K562 (cell line): Measurements from ENCODE around the gene MYO1A. TPM values are rescaled to one million over a fixed set of nuclear protein-coding genes. Genes with fewer than 3 reads are reported as not detected.
A peak's percentile ranks its signal among the peaks of the same experiment; 100 is the strongest.

Experiments used
- CBX1 ChIP-seq: sonication (generic); IDR thresholded peaks from 2 replicates; pipeline ENCODE4 v1.6.1; 2016; ENCODE audit warnings: antibody characterized with exemption, low read depth, mild to moderate bottlenecking
- DPF2 ChIP-seq: fragments of 450-650 bp; IDR thresholded peaks from 2 replicates; pipeline ENCODE4 v1.6.1; 2016
- KLF1 ChIP-seq: fragments of 450-650 bp; IDR thresholded peaks from 2 replicates; pipeline ENCODE4 v1.6.1; 2016; ENCODE audit warnings: missing genetic modification characterization, missing compliant biosample characterization
- MCM2 ChIP-seq: fragments of 450-650 bp; IDR thresholded peaks from 2 replicates; pipeline ENCODE4 v1.6.1; 2017; ENCODE audit warnings: low read depth, mild to moderate bottlenecking
- NFATC3 ChIP-seq: fragments of 450-650 bp; IDR thresholded peaks from 2 replicates; pipeline ENCODE4 v1.6.1; 2017; ENCODE audit warnings: mild to moderate bottlenecking
- NR3C1 ChIP-seq: sonication (generic); formaldehyde crosslinking; IDR thresholded peaks from 2 replicates; pipeline ENCODE4 v1.8.1; 2022; ENCODE audit warnings: missing genetic modification reagents
- NUFIP1 ChIP-seq: fragments of 450-650 bp; IDR thresholded peaks from 2 replicates; pipeline ENCODE4 v1.6.1; 2018; ENCODE audit not compliant: partially characterized antibody
- RFX5 ChIP-seq: IDR thresholded peaks from 2 replicates; pipeline ENCODE4 v1.6.1; 2011; ENCODE audit warnings: low read depth, mild to moderate bottlenecking, improper control_type of control experiment, low read length
- ZSCAN32 ChIP-seq: fragments of 450-650 bp; formaldehyde crosslinking; IDR thresholded peaks from 2 replicates; pipeline ENCODE4 v1.4.0; 2020; ENCODE audit warnings: mild to moderate bottlenecking, moderate library complexity
- polyA plus RNA-seq, 8 experiments: library from polyadenylated mRNA; depleted of rRNA in 4 of 8; stranded (reverse) in 5 of 8; unstranded in 3 of 8; fragments of >200 nt; fragmentation: Nextera tagmentation in 2 of 8; fragmentation: Illumina TruSeq in 1 of 8; extraction: Ambion mirVana in 2 of 8; extraction: Trizol in 1 of 8; gene quantifications; 2 replicates each; pipeline versions ENCODE4 v1.2.1 to v1.2.3, GENCODE V29; 2011 to 2014; ENCODE audit warnings: inconsistent platforms in 1 of 8, missing spikeins in 1 of 8
- total RNA-seq, 7 experiments: library from RNA; depleted of rRNA in 6 of 7; stranded (reverse); fragments of >200 nt in 6 of 7; fragmentation: Illumina TruSeq in 2 of 7; extraction: Trizol in 2 of 7; gene quantifications; 2 replicates each; pipeline versions ENCODE4 v1.2.1 to v1.2.3, GENCODE V29; 2011 to 2021; ENCODE audit warnings: low replicate concordance in 1 of 7
- TF ChIP-seq, protein P1 (sequence below), 2 experiments: fragments of 450-650 bp in 1 of 2; sonication (generic) in 1 of 2; formaldehyde crosslinking in 1 of 2; IDR thresholded peaks; 2 replicates each; pipeline versions ENCODE4 v1.7.1 to v1.9.0; 2016 to 2022; ENCODE audit warnings: inconsistent platforms in 1 of 2, mild to moderate bottlenecking in 1 of 2, missing genetic modification reagents in 1 of 2
- TF ChIP-seq, protein P2 (sequence below): sonication (generic); formaldehyde crosslinking; IDR thresholded peaks from 2 replicates; pipeline ENCODE4 v1.8.1; 2023; ENCODE audit warnings: mild to moderate bottlenecking, missing genetic modification reagents
- TF ChIP-seq, protein P3 (sequence below): fragments of 250-450 bp; sonication (Bioruptor Pico); IDR thresholded peaks from 2 replicates; pipeline ENCODE4 v1.5.0; 2022; ENCODE audit warnings: mild to moderate bottlenecking
- TF ChIP-seq, protein P4 (sequence below): fragments of 250-450 bp; sonication (Bioruptor Pico); IDR thresholded peaks from 2 replicates; pipeline ENCODE4 v1.8.0; 2022; ENCODE audit warnings: inconsistent platforms

Gene MYO1A
- total and polyA plus RNA-seq, 9 of the 15 experiments (the other 6 are each of a cell fraction or from before 2014, with no cell fraction given), result 0.03 to 0.29 (median 0.14) TPM; not detected in 2

DNA sequence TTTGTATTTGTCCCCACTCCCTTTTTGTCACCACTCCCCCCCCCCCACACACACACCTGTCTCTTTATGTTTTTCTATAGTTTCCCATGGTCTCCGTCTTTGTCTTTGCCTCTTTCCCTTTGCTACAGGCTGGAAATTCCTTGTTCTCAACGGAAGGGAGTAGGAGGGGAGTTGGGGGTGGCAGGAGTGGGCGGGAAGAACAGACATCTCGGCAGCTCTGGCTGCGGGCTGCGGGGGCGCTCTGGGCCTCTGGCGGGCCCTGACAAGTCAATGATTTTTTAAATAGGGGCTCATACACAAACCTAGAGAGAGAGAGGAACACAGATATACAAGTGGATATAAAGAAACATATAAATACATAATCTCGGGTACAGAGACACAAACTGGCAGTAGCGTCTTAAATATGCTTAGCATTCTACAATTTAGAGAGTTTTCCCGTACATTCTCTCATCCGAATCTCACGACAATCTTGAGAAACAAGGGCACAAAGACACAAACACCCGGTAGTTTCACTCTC, 36.6 kb upstream of the MYO1A start (continued):
- TF ChIP-seq, protein P1, sequence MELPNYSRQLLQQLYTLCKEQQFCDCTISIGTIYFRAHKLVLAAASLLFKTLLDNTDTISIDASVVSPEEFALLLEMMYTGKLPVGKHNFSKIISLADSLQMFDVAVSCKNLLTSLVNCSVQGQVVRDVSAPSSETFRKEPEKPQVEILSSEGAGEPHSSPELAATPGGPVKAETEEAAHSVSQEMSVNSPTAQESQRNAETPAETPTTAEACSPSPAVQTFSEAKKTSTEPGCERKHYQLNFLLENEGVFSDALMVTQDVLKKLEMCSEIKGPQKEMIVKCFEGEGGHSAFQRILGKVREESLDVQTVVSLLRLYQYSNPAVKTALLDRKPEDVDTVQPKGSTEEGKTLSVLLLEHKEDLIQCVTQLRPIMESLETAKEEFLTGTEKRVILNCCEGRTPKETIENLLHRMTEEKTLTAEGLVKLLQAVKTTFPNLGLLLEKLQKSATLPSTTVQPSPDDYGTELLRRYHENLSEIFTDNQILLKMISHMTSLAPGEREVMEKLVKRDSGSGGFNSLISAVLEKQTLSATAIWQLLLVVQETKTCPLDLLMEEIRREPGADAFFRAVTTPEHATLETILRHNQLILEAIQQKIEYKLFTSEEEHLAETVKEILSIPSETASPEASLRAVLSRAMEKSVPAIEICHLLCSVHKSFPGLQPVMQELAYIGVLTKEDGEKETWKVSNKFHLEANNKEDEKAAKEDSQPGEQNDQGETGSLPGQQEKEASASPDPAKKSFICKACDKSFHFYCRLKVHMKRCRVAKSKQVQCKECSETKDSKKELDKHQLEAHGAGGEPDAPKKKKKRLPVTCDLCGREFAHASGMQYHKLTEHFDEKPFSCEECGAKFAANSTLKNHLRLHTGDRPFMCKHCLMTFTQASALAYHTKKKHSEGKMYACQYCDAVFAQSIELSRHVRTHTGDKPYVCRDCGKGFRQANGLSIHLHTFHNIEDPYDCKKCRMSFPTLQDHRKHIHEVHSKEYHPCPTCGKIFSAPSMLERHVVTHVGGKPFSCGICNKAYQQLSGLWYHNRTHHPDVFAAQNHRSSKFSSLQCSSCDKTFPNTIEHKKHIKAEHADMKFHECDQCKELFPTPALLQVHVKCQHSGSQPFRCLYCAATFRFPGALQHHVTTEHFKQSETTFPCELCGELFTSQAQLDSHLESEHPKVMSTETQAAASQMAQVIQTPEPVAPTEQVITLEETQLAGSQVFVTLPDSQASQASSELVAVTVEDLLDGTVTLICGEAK (IDR thresholded peaks at IDR 0.05), result no peak; the same call in 1 of the 2 replicates
- TF ChIP-seq, protein P1 (CRISPR knock-in tag; IDR thresholded peaks at IDR 0.05), result no peak
- TF ChIP-seq, protein P2, sequence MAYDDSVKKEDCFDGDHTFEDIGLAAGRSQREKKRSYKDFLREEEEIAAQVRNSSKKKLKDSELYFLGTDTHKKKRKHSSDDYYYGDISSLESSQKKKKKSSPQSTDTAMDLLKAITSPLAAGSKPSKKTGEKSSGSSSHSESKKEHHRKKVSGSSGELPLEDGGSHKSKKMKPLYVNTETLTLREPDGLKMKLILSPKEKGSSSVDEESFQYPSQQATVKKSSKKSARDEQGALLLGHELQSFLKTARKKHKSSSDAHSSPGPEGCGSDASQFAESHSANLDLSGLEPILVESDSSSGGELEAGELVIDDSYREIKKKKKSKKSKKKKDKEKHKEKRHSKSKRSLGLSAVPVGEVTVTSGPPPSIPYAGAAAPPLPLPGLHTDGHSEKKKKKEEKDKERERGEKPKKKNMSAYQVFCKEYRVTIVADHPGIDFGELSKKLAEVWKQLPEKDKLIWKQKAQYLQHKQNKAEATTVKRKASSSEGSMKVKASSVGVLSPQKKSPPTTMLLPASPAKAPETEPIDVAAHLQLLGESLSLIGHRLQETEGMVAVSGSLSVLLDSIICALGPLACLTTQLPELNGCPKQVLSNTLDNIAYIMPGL (CRISPR knock-in tag), result no peak; the same call in 1 of the 2 replicates
- TF ChIP-seq NR3C1 (CRISPR knock-in tag) (no peak), RFX5 (no peak), ZSCAN32 (CRISPR knock-in tag) (no peak; the same call in 1 of the 2 replicates), NUFIP1 (no peak), NFATC3 (no peak), DPF2 (peak; percentile 37; the same call in 1 of the 2 replicates), KLF1 (no peak), MCM2 (no peak), CBX1 (peak; percentile 12; the same call in 1 of the 2 replicates)
- TF ChIP-seq, protein P3, sequence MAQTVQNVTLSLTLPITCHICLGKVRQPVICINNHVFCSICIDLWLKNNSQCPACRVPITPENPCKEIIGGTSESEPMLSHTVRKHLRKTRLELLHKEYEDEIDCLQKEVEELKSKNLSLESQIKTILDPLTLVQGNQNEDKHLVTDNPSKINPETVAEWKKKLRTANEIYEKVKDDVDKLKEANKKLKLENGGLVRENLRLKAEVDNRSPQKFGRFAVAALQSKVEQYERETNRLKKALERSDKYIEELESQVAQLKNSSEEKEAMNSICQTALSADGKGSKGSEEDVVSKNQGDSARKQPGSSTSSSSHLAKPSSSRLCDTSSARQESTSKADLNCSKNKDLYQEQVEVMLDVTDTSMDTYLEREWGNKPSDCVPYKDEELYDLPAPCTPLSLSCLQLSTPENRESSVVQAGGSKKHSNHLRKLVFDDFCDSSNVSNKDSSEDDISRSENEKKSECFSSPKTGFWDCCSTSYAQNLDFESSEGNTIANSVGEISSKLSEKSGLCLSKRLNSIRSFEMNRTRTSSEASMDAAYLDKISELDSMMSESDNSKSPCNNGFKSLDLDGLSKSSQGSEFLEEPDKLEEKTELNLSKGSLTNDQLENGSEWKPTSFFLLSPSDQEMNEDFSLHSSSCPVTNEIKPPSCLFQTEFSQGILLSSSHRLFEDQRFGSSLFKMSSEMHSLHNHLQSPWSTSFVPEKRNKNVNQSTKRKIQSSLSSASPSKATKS, result no peak
- TF ChIP-seq, protein P4, sequence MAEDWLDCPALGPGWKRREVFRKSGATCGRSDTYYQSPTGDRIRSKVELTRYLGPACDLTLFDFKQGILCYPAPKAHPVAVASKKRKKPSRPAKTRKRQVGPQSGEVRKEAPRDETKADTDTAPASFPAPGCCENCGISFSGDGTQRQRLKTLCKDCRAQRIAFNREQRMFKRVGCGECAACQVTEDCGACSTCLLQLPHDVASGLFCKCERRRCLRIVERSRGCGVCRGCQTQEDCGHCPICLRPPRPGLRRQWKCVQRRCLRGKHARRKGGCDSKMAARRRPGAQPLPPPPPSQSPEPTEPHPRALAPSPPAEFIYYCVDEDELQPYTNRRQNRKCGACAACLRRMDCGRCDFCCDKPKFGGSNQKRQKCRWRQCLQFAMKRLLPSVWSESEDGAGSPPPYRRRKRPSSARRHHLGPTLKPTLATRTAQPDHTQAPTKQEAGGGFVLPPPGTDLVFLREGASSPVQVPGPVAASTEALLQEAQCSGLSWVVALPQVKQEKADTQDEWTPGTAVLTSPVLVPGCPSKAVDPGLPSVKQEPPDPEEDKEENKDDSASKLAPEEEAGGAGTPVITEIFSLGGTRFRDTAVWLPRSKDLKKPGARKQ (CRISPR knock-in tag), result no peak
